GM18505 (cell line): ENCODE data around the gene RAB3D.
"Not testable (repeated sequence)": the region's sequence is repeated elsewhere in the genome, so short reads cannot be mapped to it uniquely, and the experiment has no call there.

Experiments
- ATAC-seq: cut with Tn5 transposase; IDR thresholded peaks from one replicate; pipeline ENCODE4 v1.9.1; 2021; ENCODE audit not compliant: unreplicated experiment
- POLR2A ChIP-seq: IDR thresholded peaks from 4 replicates; pipeline ENCODE4 v1.6.1; 2011; ENCODE audit warnings: borderline replicate concordance; ENCODE audit not compliant: insufficient read depth, insufficient read length; ENCODE audit errors: extremely low read depth

The RAB3D gene

GRCh38 chr19:11361037-11361770, 21.7 kb upstream of the RAB3D start:
- no peak for ATAC-seq
- TF ChIP-seq POLR2A: no peak

GRCh38 chr19:11359421-11359820, 20.0 kb upstream of the RAB3D start:
- no peak for ATAC-seq
- TF ChIP-seq POLR2A: no peak

- no peak for TF ChIP-seq POLR2A
- no peak for ATAC-seq
These were observed 17.5 kb upstream of the RAB3D start for GRCh38 chr19:11356676-11357550.

- no peak for TF ChIP-seq POLR2A
- ATAC-seq: no peak
These were observed 16.6 kb upstream of the RAB3D start for GRCh38 chr19:11356074-11356397.

- peak; percentile 47 for TF ChIP-seq POLR2A
- peak; percentile 73 for ATAC-seq
These were observed 16.0 kb upstream of the RAB3D start, which contains the start of gene PLPPR2 for GRCh38 chr19:11355160-11356073. Gene PLPPR2, plus strand, starts transcription at chr19:11355432. Its CDS starts 2,242 bp downstream, at chr19:11357674.

- ATAC-seq: not testable (repeated sequence)
These were observed 14.6 kb upstream of the RAB3D start for GRCh38 chr19:11354102-11354501.

- TF ChIP-seq POLR2A: no peak
- ATAC-seq: no peak
These were observed 9.7 kb upstream of the RAB3D start for GRCh38 chr19:11349171-11349570.

- ATAC-seq: no peak
- no peak for TF ChIP-seq POLR2A
These were observed 8.1 kb upstream of the RAB3D start for GRCh38 chr19:11347546-11348039.

GRCh38 chr19:11346104-11346940, 6.9 kb upstream of the RAB3D start, which contains the start of the genes CCDC159 and TMEM205:
Gene CCDC159, plus strand, starts transcription at chr19:11346519. Its CDS starts 88 bp downstream, at chr19:11346607.
Gene TMEM205, minus strand, starts transcription at chr19:11346268. Its CDS starts 649 bp downstream, at chr19:11345619.
- ATAC-seq: peak; percentile 79
- peak; percentile 59 for TF ChIP-seq POLR2A

- ATAC-seq: no peak
- TF ChIP-seq POLR2A: no peak
These were observed 5.8 kb upstream of the RAB3D start for GRCh38 chr19:11345122-11345803.

- TF ChIP-seq POLR2A: no peak
- ATAC-seq: no peak
These were observed 3.0 kb upstream of the RAB3D start for GRCh38 chr19:11342429-11342828.

GRCh38 chr19:11340099-11340467, 626 bp upstream of the RAB3D start:
- not testable (repeated sequence) for ATAC-seq

- no peak for TF ChIP-seq POLR2A
- ATAC-seq: no peak
These were observed 746 bp downstream of the RAB3D start for GRCh38 chr19:11338569-11339253.
